Natural killer cell (primary cell): ENCODE measurements around the gene CADM4. TPM values are rescaled to one million over a fixed set of nuclear protein-coding genes. Genes with fewer than 3 reads are reported as not detected.

Experiments
- ATAC-seq, 3 donors: fragments of 150-1000 bp in 2 of 3; fragments of 200-7000 bp in 1 of 3; cut with Tn5 transposase; 1 replicate in 1 of 3; 2 replicates in 2 of 3; pipeline ENCODE4 v1.10.0; 2021; ENCODE audit warnings: mild to moderate bottlenecking in 2 of 3, moderate library complexity in 2 of 3
- DNase-seq, 2 donors: peaks; one replicate each; pipeline versions ENCODE4 v3.0.0 to v3.0.0-alpha.2; 2013 to 2021; ENCODE audit warnings: mixed read lengths in 1 of 2
- H3K27ac ChIP-seq: one replicate; pipeline ENCODE4 v1.5.1; 2013; ENCODE audit warnings: mild to moderate bottlenecking, low read length
- H3K27me3 ChIP-seq: one replicate; pipeline ENCODE4 v1.6.1; 2013; ENCODE audit warnings: low read length; ENCODE audit not compliant: control insufficient read depth, insufficient read depth
- H3K36me3 ChIP-seq: one replicate; pipeline ENCODE4 v1.6.1; 2013; ENCODE audit warnings: low read length; ENCODE audit not compliant: control insufficient read depth, insufficient read depth
- H3K4me1 ChIP-seq: one replicate; pipeline ENCODE4 v1.6.1; 2013; ENCODE audit warnings: low read length; ENCODE audit not compliant: control insufficient read depth, insufficient read depth
- H3K4me3 ChIP-seq: one replicate; pipeline ENCODE4 v1.5.1; 2013; ENCODE audit warnings: low read length
- H3K9me3 ChIP-seq: one replicate; pipeline ENCODE4 v1.6.1; 2013; ENCODE audit warnings: low read length; ENCODE audit not compliant: control insufficient read depth, insufficient read depth
- H3K27ac Mint-ChIP-seq, 2 donors: one replicate each; pipeline ENCODE4 v1.8.0; 2022; ENCODE audit warnings: mild to moderate bottlenecking in 2 of 2, mixed read lengths in 2 of 2, moderate library complexity in 1 of 2
- H3K27me3 Mint-ChIP-seq, 2 donors: one replicate each; pipeline ENCODE4 v1.8.0; 2022; ENCODE audit warnings: low read depth in 2 of 2, mixed read lengths in 2 of 2
- H3K36me3 Mint-ChIP-seq: one replicate; pipeline ENCODE4 v1.8.0; 2022; ENCODE audit warnings: mixed read lengths
- H3K4me1 Mint-ChIP-seq, 2 donors: one replicate each; pipeline ENCODE4 v1.8.0; 2022; ENCODE audit warnings: mixed read lengths in 2 of 2
- H3K4me3 Mint-ChIP-seq: one replicate; pipeline ENCODE4 v1.8.0; 2022; ENCODE audit warnings: mild to moderate bottlenecking, moderate library complexity, mixed read lengths
- H3K9me3 Mint-ChIP-seq, 2 donors: one replicate each; pipeline ENCODE4 v1.8.0; 2022; ENCODE audit warnings: mixed read lengths in 2 of 2
- CTCF ChIP-seq: fragments of 200-600 bp; IDR thresholded peaks from one replicate; pipeline ENCODE4 v1.8.0; 2022; ENCODE audit warnings: antibody characterized with exemption
- WGBS: methylation state at CpG from one replicate; pipeline ENCODE4 v1.1.7; 2013; ENCODE audit warnings: missing lambda C conversion rate; ENCODE audit not compliant: insufficient coverage; 5-methylcytosine and 5-hydroxymethylcytosine counted together
- intact Hi-C: fragments of 100-400 bp; cut with micrococcal nuclease; formaldehyde crosslinking; loops from one replicate; pipeline ENCODE4 v1.14.2; 2022
- total RNA-seq, 4 donors: library from RNA; stranded (reverse); fragments of 120-200 nt in 1 of 4; gene quantifications; one replicate each; pipeline versions ENCODE4 v1.2.3 to v1.2.4, GENCODE V29; 2013 to 2022

The CADM4 gene
- total RNA-seq, 3 donors from 2014 or later (not counting 1 experiment from before 2014, with no cell fraction given): 0.19 to 0.38 TPM; not detected in 1

- Histone ChIP-seq H3K27ac (no peak overlapping the region), H3K9me3 (no peaks in the 10 kb centered on the region), H3K36me3 (peaks cover 20% of the 10 kb centered on the region), H3K4me3 (no peak overlapping the region), H3K27me3 (no peaks in the 10 kb centered on the region), H3K4me1 (no peaks in the 10 kb centered on the region)
- WGBS: 89% methylated on average over 7 of the region's 7 CpGs
- DNase-seq (no peak), ATAC-seq (no peak)
- Mint-ChIP-seq H3K4me3 (no peak overlapping the region), H3K27me3 (no peaks in the 10 kb centered on the region), H3K36me3 (no peaks in the 10 kb centered on the region), H3K4me1 (peaks cover 25 to 61% of the 10 kb centered on the region in 2 donors), H3K27ac (no peak overlapping the region), H3K9me3 (no peaks in the 10 kb centered on the region)
- no peak for TF ChIP-seq CTCF
- intact Hi-C loops: no loop called here
Observed at GRCh38 chr19:43609872-43610271, 29.8 kb downstream of the CADM4 start.

GRCh38 chr19:43607238-43608205 lies 32.1 kb downstream of the CADM4 start:
- Mint-ChIP-seq H3K36me3 (no peaks in the 10 kb centered on the region), H3K4me1 (peaks cover 16 to 37% of the 10 kb centered on the region in 2 donors), H3K4me3 (no peak overlapping the region), H3K9me3 (no peaks in the 10 kb centered on the region), H3K27ac (peak overlapping the region; percentile 43 to 65), H3K27me3 (no peaks in the 10 kb centered on the region)
- no peak for TF ChIP-seq CTCF
- H3K27ac ChIP-seq: no peak overlapping the region
- H3K36me3 ChIP-seq: peaks cover 12% of the 10 kb centered on the region
- no peak for ATAC-seq
- no peaks in the 10 kb centered on the region for H3K27me3 ChIP-seq
- no peaks in the 10 kb centered on the region for H3K9me3 ChIP-seq
- 55% methylated on average over 28 of the region's 28 CpGs for WGBS
- no peak overlapping the region for H3K4me3 ChIP-seq
- H3K4me1 ChIP-seq: no peaks in the 10 kb centered on the region
- no peak for DNase-seq
- intact Hi-C loops: no loop called here

GRCh38 chr19:43606569-43607229 lies 33.0 kb downstream of the CADM4 start:
- H3K9me3 ChIP-seq: no peaks in the 10 kb centered on the region
- H3K27me3 Mint-ChIP-seq: no peaks in the 10 kb centered on the region
- H3K4me1 ChIP-seq: no peaks in the 10 kb centered on the region
- H3K9me3 Mint-ChIP-seq: no peaks in the 10 kb centered on the region
- no peaks in the 10 kb centered on the region for H3K27me3 ChIP-seq
- H3K36me3 Mint-ChIP-seq: no peaks in the 10 kb centered on the region
- TF ChIP-seq CTCF: no peak
- peaks cover 8 to 29% of the 10 kb centered on the region in 2 donors for H3K4me1 Mint-ChIP-seq
- H3K27ac ChIP-seq: no peak overlapping the region
- no peak for DNase-seq
- intact Hi-C loops: no loop called here
- no peak overlapping the region for H3K4me3 ChIP-seq
- peaks cover 4% of the 10 kb centered on the region for H3K36me3 ChIP-seq
- WGBS: 98% methylated on average over 7 of the region's 7 CpGs
- H3K27ac Mint-ChIP-seq: peak overlapping the region; percentile 43 to 65
- no peak overlapping the region for H3K4me3 Mint-ChIP-seq
- ATAC-seq: no peak
